ENCODE measurements around the gene RAB11A.
"Not testable (repeated sequence)": the region's sequence is repeated elsewhere in the genome, so short reads cannot be mapped to it uniquely, and the experiment has no call there.

RAB11A gene

DNA sequence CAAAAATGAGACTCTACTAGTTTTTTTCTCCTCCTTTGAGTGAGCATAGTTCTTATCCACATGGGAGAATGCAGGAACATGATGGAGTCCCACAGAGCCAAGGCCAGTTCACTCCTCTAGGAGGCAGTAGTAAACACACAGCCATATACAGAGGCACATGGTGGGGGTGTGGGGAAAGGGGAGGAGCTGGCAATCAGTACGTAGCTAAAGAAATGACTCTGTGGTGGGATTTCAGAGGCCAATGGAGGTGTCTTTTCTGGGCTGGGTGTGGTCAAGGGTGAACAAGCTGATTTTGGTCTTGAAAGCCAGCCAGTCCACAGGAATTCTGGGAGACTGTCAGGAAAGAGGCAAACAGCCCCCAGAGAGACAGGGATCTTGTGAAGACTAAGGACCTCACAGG lies 6.6 kb upstream of the RAB11A start:
- Histone ChIP-seq H4K20me1 (ENCODE audit: insufficient read depth, low read length) (no peaks in the 10 kb centered on the region), H3K36me3 (ENCODE audit: insufficient read depth, low read length) (no peaks in the 10 kb centered on the region), H3K79me2 (ENCODE audit: insufficient read depth, low read length) (no peaks in the 10 kb centered on the region), H3K27me3 (ENCODE audit: insufficient read depth, low read length, poor library complexity) (no peaks in the 10 kb centered on the region), H3K4me2 (ENCODE audit: insufficient read depth, low read length) (peak overlapping the region; percentile 11; the same call in 1 of the 2 replicates), H3K9ac (ENCODE audit: low read depth, low read length) (no peak overlapping the region), H3K27ac (ENCODE audit: low read length) (no peak overlapping the region), H3K9me3 (ENCODE audit: insufficient read depth, low read length, severe bottlenecking) (no peaks in the 10 kb centered on the region), H3K4me3 (ENCODE audit: low read depth in 1 of 2, low read length in 2 of 2) (no peak overlapping the region), H2AFZ (ENCODE audit: low read depth, low read length) (0 out of 2 replicates have a peak overlapping the region, but pooled peaks have one; percentile 12), H3K4me1 (ENCODE audit: insufficient read depth, low read length) (no peaks in the 10 kb centered on the region; the same call in 1 of the 2 replicates)
- ATAC-seq (ENCODE audit: insufficient read depth, low read depth) = peak; percentile 96
- peak; percentile 64 for DNase-seq
- TF ChIP-seq EZH2 (IDR thresholded peaks at IDR 0.05; ENCODE audit: borderline replicate concordance, low read depth, low read length, severe bottlenecking) = no peak
- TF ChIP-seq, protein P1, sequence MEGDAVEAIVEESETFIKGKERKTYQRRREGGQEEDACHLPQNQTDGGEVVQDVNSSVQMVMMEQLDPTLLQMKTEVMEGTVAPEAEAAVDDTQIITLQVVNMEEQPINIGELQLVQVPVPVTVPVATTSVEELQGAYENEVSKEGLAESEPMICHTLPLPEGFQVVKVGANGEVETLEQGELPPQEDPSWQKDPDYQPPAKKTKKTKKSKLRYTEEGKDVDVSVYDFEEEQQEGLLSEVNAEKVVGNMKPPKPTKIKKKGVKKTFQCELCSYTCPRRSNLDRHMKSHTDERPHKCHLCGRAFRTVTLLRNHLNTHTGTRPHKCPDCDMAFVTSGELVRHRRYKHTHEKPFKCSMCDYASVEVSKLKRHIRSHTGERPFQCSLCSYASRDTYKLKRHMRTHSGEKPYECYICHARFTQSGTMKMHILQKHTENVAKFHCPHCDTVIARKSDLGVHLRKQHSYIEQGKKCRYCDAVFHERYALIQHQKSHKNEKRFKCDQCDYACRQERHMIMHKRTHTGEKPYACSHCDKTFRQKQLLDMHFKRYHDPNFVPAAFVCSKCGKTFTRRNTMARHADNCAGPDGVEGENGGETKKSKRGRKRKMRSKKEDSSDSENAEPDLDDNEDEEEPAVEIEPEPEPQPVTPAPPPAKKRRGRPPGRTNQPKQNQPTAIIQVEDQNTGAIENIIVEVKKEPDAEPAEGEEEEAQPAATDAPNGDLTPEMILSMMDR (IDR thresholded peaks at IDR 0.05; ENCODE audit: borderline replicate concordance, extremely low read depth, low read length, poor library complexity, severe bottlenecking) = peak; percentile 65

DNA sequence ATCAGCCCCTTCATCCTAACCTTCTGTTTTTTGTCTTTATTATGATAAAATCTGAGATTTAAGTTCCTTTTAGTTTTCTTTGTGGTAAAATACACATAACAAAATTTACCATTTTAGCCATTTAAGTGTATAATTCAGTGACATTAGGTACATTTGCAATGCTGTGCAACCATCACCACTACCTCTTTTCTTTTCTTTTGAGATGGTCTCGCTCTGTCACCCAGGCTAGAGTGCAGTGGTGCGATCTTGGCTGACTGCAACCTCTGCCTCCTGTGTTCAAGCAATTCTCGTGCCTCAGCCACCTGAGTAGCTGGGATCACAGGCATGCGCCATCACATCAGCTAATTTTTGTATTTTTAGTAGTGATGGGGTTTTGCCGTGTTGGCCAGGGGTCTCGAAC lies 6.2 kb upstream of the RAB11A start:
- no peak overlapping the region for H3K9ac ChIP-seq (ENCODE audit: low read depth, low read length)
- DNase-seq = no peak
- H4K20me1 ChIP-seq (ENCODE audit: insufficient read depth, low read length) = no peaks in the 10 kb centered on the region
- H3K27me3 ChIP-seq (ENCODE audit: insufficient read depth, low read length, poor library complexity) = no peaks in the 10 kb centered on the region
- H3K27ac ChIP-seq (ENCODE audit: low read length) = no peak overlapping the region
- peak overlapping the region; percentile 11; the same call in 1 of the 2 replicates for H3K4me2 ChIP-seq (ENCODE audit: insufficient read depth, low read length)
- H3K4me3 ChIP-seq (ENCODE audit: low read depth in 1 of 2, low read length in 2 of 2) = no peak overlapping the region
- H3K36me3 ChIP-seq (ENCODE audit: insufficient read depth, low read length) = no peaks in the 10 kb centered on the region
- H3K79me2 ChIP-seq (ENCODE audit: insufficient read depth, low read length) = no peaks in the 10 kb centered on the region
- no peaks in the 10 kb centered on the region for H3K9me3 ChIP-seq (ENCODE audit: insufficient read depth, low read length, severe bottlenecking)
- 0 out of 2 replicates have a peak overlapping the region, but pooled peaks have one; percentile 12 for H2AFZ ChIP-seq (ENCODE audit: low read depth, low read length)
- TF ChIP-seq EZH2 (IDR thresholded peaks at IDR 0.05; ENCODE audit: borderline replicate concordance, low read depth, low read length, severe bottlenecking) = no peak
- TF ChIP-seq, protein P1 (IDR thresholded peaks at IDR 0.05; ENCODE audit: borderline replicate concordance, extremely low read depth, low read length, poor library complexity, severe bottlenecking) = no peak
- H3K4me1 ChIP-seq (ENCODE audit: insufficient read depth, low read length) = peaks cover 1% of the 10 kb centered on the region
- no peak for ATAC-seq (ENCODE audit: insufficient read depth, low read depth)

- H4K20me1 ChIP-seq (ENCODE audit: insufficient read depth, low read length) = peaks cover 9% of the 10 kb centered on the region; the same call in 1 of the 2 replicates
- H2AFZ ChIP-seq (ENCODE audit: low read depth, low read length) = no peak overlapping the region
- H3K36me3 ChIP-seq (ENCODE audit: insufficient read depth, low read length) = peaks cover 3% of the 10 kb centered on the region; the same call in 1 of the 2 replicates
- H3K9ac ChIP-seq (ENCODE audit: low read depth, low read length) = no peak overlapping the region
- peaks cover 27% of the 10 kb centered on the region for H3K4me1 ChIP-seq (ENCODE audit: insufficient read depth, low read length)
- H3K4me3 ChIP-seq (ENCODE audit: low read depth in 1 of 2, low read length in 2 of 2) = no peak overlapping the region
- peaks cover 29% of the 10 kb centered on the region for H3K79me2 ChIP-seq (ENCODE audit: insufficient read depth, low read length)
- no peaks in the 10 kb centered on the region for H3K9me3 ChIP-seq (ENCODE audit: insufficient read depth, low read length, severe bottlenecking)
- H3K4me2 ChIP-seq (ENCODE audit: insufficient read depth, low read length) = no peak overlapping the region
- no peak for TF ChIP-seq EZH2 (IDR thresholded peaks at IDR 0.05; ENCODE audit: borderline replicate concordance, low read depth, low read length, severe bottlenecking)
- TF ChIP-seq, protein P1 (IDR thresholded peaks at IDR 0.05; ENCODE audit: borderline replicate concordance, extremely low read depth, low read length, poor library complexity, severe bottlenecking) = no peak
- H3K27ac ChIP-seq (ENCODE audit: low read length) = no peak overlapping the region
- H3K27me3 ChIP-seq (ENCODE audit: insufficient read depth, low read length, poor library complexity) = no peaks in the 10 kb centered on the region
- DNase-seq (no peak), ATAC-seq (ENCODE audit: insufficient read depth, low read depth) (no peak)
These were observed 2.0 kb upstream of the RAB11A start for GRCh38 chr15:65867244-65867643.

- peaks cover 36% of the 10 kb centered on the region for H3K79me2 ChIP-seq (ENCODE audit: insufficient read depth, low read length)
- peaks cover 32% of the 10 kb centered on the region for H3K4me1 ChIP-seq (ENCODE audit: insufficient read depth, low read length)
These were observed 1.4 kb upstream of the RAB11A start for GRCh38 chr15:65867933-65868332.

More at GRCh38 chr15:65867933-65868332, 1.4 kb upstream of the RAB11A start:
- H4K20me1 ChIP-seq (ENCODE audit: insufficient read depth, low read length); H3K36me3 ChIP-seq (ENCODE audit: insufficient read depth, low read length); H3K4me3 ChIP-seq (ENCODE audit: low read depth in 1 of 2, low read length in 2 of 2); DNase-seq; H3K9ac ChIP-seq (ENCODE audit: low read depth, low read length); ATAC-seq (ENCODE audit: insufficient read depth, low read depth); H2AFZ ChIP-seq (ENCODE audit: low read depth, low read length); H3K9me3 ChIP-seq (ENCODE audit: insufficient read depth, low read length, severe bottlenecking); H3K27ac ChIP-seq (ENCODE audit: low read length); H3K27me3 ChIP-seq (ENCODE audit: insufficient read depth, low read length, poor library complexity): not testable (repeated sequence)
- peak overlapping the region; percentile 68; the same call in 1 of the 2 replicates for H3K4me2 ChIP-seq (ENCODE audit: insufficient read depth, low read length)

All from DND-41 (cell line).